LNCaP clone FGC (cell line): Measurements from ENCODE around the gene CRACR2B.

Source experiments
- DNase-seq: peaks from one replicate; pipeline ENCODE4 v3.0.0-alpha.2; 2011; ENCODE audit warnings: low read depth
- H3K4me3 ChIP-seq: 2 replicates; pipeline ENCODE4 v1.5.1; 2011; ENCODE audit warnings: mild to moderate bottlenecking, low read depth, low read length, control low read depth
- CTCF ChIP-seq: IDR thresholded peaks from 2 replicates; pipeline ENCODE4 v1.5.1; 2012; ENCODE audit warnings: mild to moderate bottlenecking; ENCODE audit not compliant: control insufficient read depth, insufficient read depth; ENCODE audit errors: extremely low read depth

CRACR2B gene

GRCh38 chr11:863910-864827 lies 36.5 kb downstream of the CRACR2B start:
- TF ChIP-seq CTCF: no peak
- DNase-seq: no peak
- no peak overlapping the region for H3K4me3 ChIP-seq

GRCh38 chr11:864898-865297 lies 37.2 kb downstream of the CRACR2B start:
- no peak overlapping the region for H3K4me3 ChIP-seq
- no peak for TF ChIP-seq CTCF
- DNase-seq: no peak

- TF ChIP-seq CTCF: no peak
- no peak for DNase-seq
- no peak overlapping the region for H3K4me3 ChIP-seq
Observed at GRCh38 chr11:865462-866430, 38.0 kb downstream of the CRACR2B start.

- TF ChIP-seq CTCF: no peak
- no peak overlapping the region for H3K4me3 ChIP-seq
- no peak for DNase-seq
Observed at GRCh38 chr11:866481-866880, 38.8 kb downstream of the CRACR2B start.

- DNase-seq: no peak
- no peak for TF ChIP-seq CTCF
- H3K4me3 ChIP-seq: no peak overlapping the region
Observed at GRCh38 chr11:867856-868358, 40.2 kb downstream of the CRACR2B start.

- no peak for DNase-seq
- no peak overlapping the region for H3K4me3 ChIP-seq
- TF ChIP-seq CTCF: no peak
Observed at GRCh38 chr11:868394-868793, 40.7 kb downstream of the CRACR2B start.
